H1 (cell line): ENCODE results near the gene OTOF. TPM values are rescaled to one million over a fixed set of nuclear protein-coding genes. Genes with fewer than 3 reads are reported as not detected.

Source experiments
- CTCF ChIA-PET: fragments of 300-600 bp; sonication (Branson Sonifier 250); formaldehyde crosslinking; loops from one replicate; lab custom pipeline; 2021; ENCODE audit not compliant: partially characterized antibody; lab: Charles Lee
- POLR2A ChIA-PET: fragments of 300-600 bp; sonication (Branson Sonifier 250); formaldehyde crosslinking; loops from one replicate; lab custom pipeline; 2021; ENCODE audit warnings: inconsistent platforms; ENCODE audit not compliant: partially characterized antibody; lab: Charles Lee
- DNase-seq, 2 experiments: peaks; one replicate each; pipeline versions ENCODE4 v3.0.0 to v3.0.0-alpha.2; 2010 to 2022; ENCODE audit warnings: low spot score in 2 of 2, low read depth in 1 of 2, mixed read lengths in 1 of 2
- FAIRE-seq: peaks from 2 replicates; lab custom pipeline; 2011; peaks lifted over from hg19 to GRCh38; lab: Jason Lieb, UNC
- H2AFZ ChIP-seq: 2 replicates; pipeline ENCODE4 v1.8.1; 2012; ENCODE audit warnings: low read length, inconsistent platforms
- H2AK5ac ChIP-seq: 2 replicates; pipeline ENCODE4 v1.6.1; 2013; ENCODE audit warnings: low read depth, low read length
- H2BK120ac ChIP-seq: replicated peaks from 2 replicates; pipeline ENCODE3; 2013; ENCODE audit warnings: low read depth, low read length, inconsistent platforms
- H2BK12ac ChIP-seq: 2 replicates; pipeline ENCODE4 v1.6.1; 2013; ENCODE audit warnings: low read depth, low read length
- H2BK15ac ChIP-seq: 2 replicates; pipeline ENCODE4 v1.6.1; 2013; ENCODE audit warnings: low read length
- H2BK20ac ChIP-seq: 2 replicates; pipeline ENCODE4 v1.6.1; 2013; ENCODE audit warnings: low read length
- H2BK5ac ChIP-seq: 2 replicates; pipeline ENCODE4 v1.6.1; 2013; ENCODE audit warnings: low read depth, low read length
- H3K14ac ChIP-seq: 2 replicates; pipeline ENCODE4 v1.6.1; 2013; ENCODE audit warnings: inconsistent platforms; ENCODE audit not compliant: insufficient read length
- H3K18ac ChIP-seq: 2 replicates; pipeline ENCODE4 v1.6.1; 2013; ENCODE audit warnings: low read length; ENCODE audit errors: extremely low read depth
- H3K23ac ChIP-seq: 2 replicates; pipeline ENCODE4 v1.6.1; 2013; ENCODE audit warnings: inconsistent platforms; ENCODE audit not compliant: insufficient read length
- H3K23me2 ChIP-seq: 2 replicates; pipeline ENCODE4 v1.6.1; 2013; ENCODE audit warnings: low read depth, low read length
- H3K27ac ChIP-seq: 2 replicates; pipeline ENCODE4 v1.6.1; 2011; ENCODE audit warnings: low read depth, low read length, inconsistent platforms
- H3K27me3 ChIP-seq, 4 experiments: replicated peaks in 1 of 4; 1 replicate in 1 of 4; 2 replicates in 3 of 4; pipeline versions ENCODE4 v1.6.1 to v1.8.1; 2011 to 2013; ENCODE audit warnings: low read length in 3 of 4, mild to moderate bottlenecking in 3 of 4, inconsistent platforms in 2 of 4, mixed read lengths in 2 of 4, moderate library complexity in 1 of 4; ENCODE audit not compliant: control insufficient read depth in 3 of 4, insufficient read depth in 3 of 4; ENCODE audit errors: extremely low read depth in 1 of 4
- H3K36me3 ChIP-seq, 4 experiments: 2 replicates each; pipeline versions ENCODE4 v1.6.1 to v1.8.1; 2011 to 2013; ENCODE audit warnings: mild to moderate bottlenecking in 4 of 4, low read length in 3 of 4, moderate library complexity in 2 of 4, control low read depth in 1 of 4, inconsistent platforms in 1 of 4; ENCODE audit not compliant: insufficient read depth in 4 of 4, control insufficient read depth in 2 of 4
- H3K4ac ChIP-seq: replicated peaks from 2 replicates; pipeline ENCODE3; 2013; ENCODE audit warnings: low read length, low read depth, mixed read lengths, inconsistent platforms; ENCODE audit not compliant: insufficient read length
- H3K4me1 ChIP-seq, 4 experiments: replicated peaks in 1 of 4; 1 replicate in 1 of 4; 2 replicates in 3 of 4; pipeline versions ENCODE4 v1.6.1 to v1.8.1; 2011 to 2013; ENCODE audit warnings: low read length in 3 of 4, inconsistent platforms in 2 of 4, mixed read lengths in 1 of 4; ENCODE audit not compliant: insufficient read depth in 4 of 4, control insufficient read depth in 3 of 4
- H3K4me2 ChIP-seq, 2 experiments: 2 replicates each; pipeline versions ENCODE4 v1.6.1 to v1.8.1; 2011 to 2013; ENCODE audit warnings: low read depth in 2 of 2, low read length in 2 of 2, control low read depth in 1 of 2, inconsistent platforms in 1 of 2, mild to moderate bottlenecking in 1 of 2; ENCODE audit not compliant: insufficient read depth in 1 of 2
- H3K4me3 ChIP-seq, 4 experiments: fragments of 200-600, 300-600 bp in 1 of 4; sonication (generic), shearing (Covaris generic), sonication (Bioruptor Twin) in 1 of 4; 2 replicates each; pipeline versions ENCODE4 v1.5.1 to v1.8.1; 2011 to 2016; ENCODE audit warnings: low read length in 4 of 4, low read depth in 3 of 4, control low read depth in 2 of 4, inconsistent platforms in 2 of 4, mild to moderate bottlenecking in 2 of 4, mixed read lengths in 1 of 4, moderate library complexity in 1 of 4; ENCODE audit not compliant: insufficient read depth in 2 of 4; ENCODE audit errors: extremely low read depth in 1 of 4
- H3K56ac ChIP-seq: replicated peaks from 2 replicates; pipeline ENCODE3; 2013; ENCODE audit warnings: low read depth, mild to moderate bottlenecking, mixed read lengths, low read length, inconsistent platforms; ENCODE audit not compliant: insufficient read length
- H3K79me1 ChIP-seq: 2 replicates; pipeline ENCODE4 v1.6.1; 2013; ENCODE audit warnings: low read depth, low read length, control low read depth
- H3K79me2 ChIP-seq, 2 experiments: 2 replicates each; pipeline versions ENCODE4 v1.6.1 to v1.8.1; 2012 to 2013; ENCODE audit warnings: low read length in 2 of 2, mild to moderate bottlenecking in 2 of 2, inconsistent platforms in 1 of 2; ENCODE audit not compliant: insufficient read depth in 2 of 2, control insufficient read depth in 1 of 2
- H3K9ac ChIP-seq, 4 experiments: replicated peaks in 1 of 4; 1 replicate in 1 of 4; 2 replicates in 3 of 4; pipeline versions ENCODE4 v1.6.1 to v1.8.1; 2011 to 2013; ENCODE audit warnings: low read depth in 3 of 4, low read length in 3 of 4, control low read depth in 2 of 4, mild to moderate bottlenecking in 2 of 4, moderate library complexity in 2 of 4, inconsistent platforms in 1 of 4; ENCODE audit errors: extremely low read depth in 1 of 4
- H3K9me3 ChIP-seq, 2 experiments: 2 replicates each; pipeline versions ENCODE4 v1.6.1 to v1.8.1; 2012 to 2013; ENCODE audit warnings: mild to moderate bottlenecking in 2 of 2, moderate library complexity in 2 of 2, control low read depth in 1 of 2, inconsistent platforms in 1 of 2, low read depth in 1 of 2, low read length in 1 of 2, mixed read lengths in 1 of 2; ENCODE audit not compliant: insufficient read depth in 2 of 2
- H4K20me1 ChIP-seq, 2 experiments: replicated peaks in 1 of 2; 2 replicates each; pipeline versions ENCODE3 to v1.8.1; 2011 to 2013; ENCODE audit warnings: inconsistent platforms in 2 of 2, low read length in 2 of 2, mild to moderate bottlenecking in 1 of 2; ENCODE audit not compliant: insufficient read depth in 2 of 2, control insufficient read depth in 1 of 2
- H4K5ac ChIP-seq: 2 replicates; pipeline ENCODE4 v1.6.1; 2013; ENCODE audit warnings: low read length, low read depth, mixed read lengths, inconsistent platforms; ENCODE audit not compliant: insufficient read length
- H4K8ac ChIP-seq: 2 replicates; pipeline ENCODE4 v1.8.0; 2013; ENCODE audit warnings: mild to moderate bottlenecking, moderate library complexity, low read length, inconsistent platforms; ENCODE audit not compliant: insufficient read depth; ENCODE audit errors: extremely low read depth
- H4K91ac ChIP-seq: replicated peaks from 2 replicates; pipeline ENCODE3; 2013; ENCODE audit warnings: low read length, mixed read lengths, inconsistent platforms; ENCODE audit not compliant: insufficient read length
- ATF2 ChIP-seq: IDR thresholded peaks from 2 replicates; pipeline ENCODE4 v1.6.1; 2012; ENCODE audit warnings: low read length, inconsistent platforms
- BCL11A ChIP-seq, 2 experiments: IDR thresholded peaks; one replicate each; pipeline ENCODE4 v1.6.1; 2011; ENCODE audit warnings: low read depth in 2 of 2, low read length in 2 of 2, mild to moderate bottlenecking in 2 of 2
- CBX5 ChIP-seq: fragments of 300-800, 300-1000 bp; sonication (generic); IDR thresholded peaks from 2 replicates; pipeline ENCODE4 v1.7.1; 2016; ENCODE audit warnings: antibody characterized with exemption, low read length, low read depth
- CTCF ChIP-seq, 3 experiments: IDR thresholded peaks; 1 replicate in 2 of 3; 2 replicates in 1 of 3; pipeline versions ENCODE4 v1.5.1 to v1.6.1; 2011; ENCODE audit warnings: low read length in 3 of 3, mild to moderate bottlenecking in 3 of 3, inconsistent platforms in 2 of 3, low read depth in 1 of 3, moderate library complexity in 1 of 3; ENCODE audit not compliant: insufficient read depth in 1 of 3; ENCODE audit errors: control extremely low read depth in 1 of 3
- HDAC2 ChIP-seq, 2 experiments: fragments of 300-600 bp in 1 of 2; sonication (generic) in 1 of 2; IDR thresholded peaks; 2 replicates each; pipeline ENCODE4 v1.6.1; 2011 to 2012; ENCODE audit warnings: low read depth in 2 of 2, low read length in 2 of 2, mild to moderate bottlenecking in 2 of 2, moderate library complexity in 2 of 2, borderline replicate concordance in 1 of 2, inconsistent platforms in 1 of 2
- SIN3A ChIP-seq, 2 experiments: IDR thresholded peaks in 1 of 2; conservative IDR thresholded peaks in 1 of 2; 2 replicates each; pipeline ENCODE4 v1.6.1; 2011 to 2012; ENCODE audit warnings: low read length in 2 of 2, improper control_type of control experiment in 1 of 2, low read depth in 1 of 2, mild to moderate bottlenecking in 1 of 2
- SIRT6 ChIP-seq: IDR thresholded peaks from one replicate; pipeline ENCODE4 v1.7.1; 2012; ENCODE audit warnings: low read length, inconsistent platforms
- SP1 ChIP-seq: IDR thresholded peaks from 2 replicates; pipeline ENCODE4 v1.6.1; 2011; ENCODE audit warnings: low read depth, low read length
- SP4 ChIP-seq: IDR thresholded peaks from 2 replicates; pipeline ENCODE4 v1.6.1; 2012; ENCODE audit warnings: low read length, inconsistent platforms
- TEAD4 ChIP-seq: IDR thresholded peaks from 2 replicates; pipeline ENCODE4 v1.6.1; 2012; ENCODE audit warnings: low read depth, low read length, inconsistent platforms, mixed read lengths
- WGBS, 2 experiments: shearing (Covaris generic) in 1 of 2; methylation state at CpG; one replicate each; pipeline versions ENCODE4 v1.1.6 to v1.1.7; 2013 to 2015; ENCODE audit warnings: low lambda C conversion rate in 2 of 2, mixed read lengths in 2 of 2, inconsistent platforms in 1 of 2, low coverage in 1 of 2, missing lambda C conversion rate in 1 of 2; ENCODE audit not compliant: insufficient replicate concordance in 2 of 2, insufficient coverage in 1 of 2, insufficient read length in 1 of 2; ENCODE audit errors: extremely low coverage in 1 of 2, missing lambda C conversion rate in 1 of 2; 5-methylcytosine and 5-hydroxymethylcytosine counted together
- polyA plus RNA-seq, 7 experiments: library from polyadenylated mRNA; depleted of rRNA in 3 of 7; stranded (reverse) in 5 of 7; unstranded in 2 of 7; fragments of >200 nt in 5 of 7; fragments of 200-250 nt in 2 of 7; gene quantifications; 1 replicate in 5 of 7; 2 replicates in 1 of 7; 4 replicates in 1 of 7; pipeline versions ENCODE4 v1.2.1 to v1.2.3, GENCODE V29; 2011 to 2013; ENCODE audit warnings: missing spikeins in 2 of 7, mixed read lengths in 2 of 7
- total RNA-seq: library from RNA; stranded (reverse); fragmentation: NEBNext Ultra II Directional; extraction: Animal tissue kit (Norgen Biotek cat#: 25700); gene quantifications from 2 replicates; pipeline ENCODE4 v1.2.1, GENCODE V29; 2021

Gene OTOF
- total and polyA plus RNA-seq, 2 of the 8 experiments (the other 6 are each of a cell fraction or from before 2014, with no cell fraction given): 0.06 TPM; not detected in 1

GRCh38 chr2:26515771-26516170, 37.8 kb upstream of the OTOF start:
- no peaks in the 10 kb centered on the region for H3K4me1 ChIP-seq
- H3K9ac ChIP-seq: no peak overlapping the region
- H3K18ac ChIP-seq: no peak overlapping the region
- H3K56ac ChIP-seq: no peak overlapping the region
- FAIRE-seq (no peak), DNase-seq (no peak)
- no peaks in the 10 kb centered on the region for H3K79me2 ChIP-seq
- no peaks in the 10 kb centered on the region for H3K9me3 ChIP-seq
- H3K14ac ChIP-seq: no peak overlapping the region
- no peak overlapping the region for H3K27ac ChIP-seq
- H2BK5ac ChIP-seq: no peak overlapping the region
- no peak overlapping the region for H2BK12ac ChIP-seq
- no peak overlapping the region for H2BK20ac ChIP-seq
- no peak overlapping the region for H4K5ac ChIP-seq
- H3K79me1 ChIP-seq: no peaks in the 10 kb centered on the region
- H2AK5ac ChIP-seq: no peak overlapping the region
- H3K23ac ChIP-seq: no peak overlapping the region
- no peaks in the 10 kb centered on the region for H3K27me3 ChIP-seq
- no peak overlapping the region for H3K4ac ChIP-seq
- no peak overlapping the region for H2BK120ac ChIP-seq
- no peak overlapping the region for H2BK15ac ChIP-seq
- H3K23me2 ChIP-seq: no peaks in the 10 kb centered on the region
- H4K8ac ChIP-seq: no peak overlapping the region
- no peaks in the 10 kb centered on the region for H3K36me3 ChIP-seq
- H3K4me2 ChIP-seq: no peak overlapping the region
- H4K91ac ChIP-seq: no peak overlapping the region
- POLR2A ChIA-PET: interaction anchor here (1.2 kb wide), 1 partner anchor 13 kb away, joined by 3 read pairs; no protein-coding TSS in a partner anchor
- H2AFZ ChIP-seq: no peak overlapping the region
- CTCF ChIA-PET: interaction anchor here (0.7 to 4.9 kb wide), 11 partner anchors 9 to 278 kb away, joined by 3 to 34 read pairs (median 5); no protein-coding TSS in a partner anchor
- no peaks in the 10 kb centered on the region for H4K20me1 ChIP-seq
- no peak overlapping the region for H3K4me3 ChIP-seq
- 85% methylated on average over 5 of the region's 5 CpGs; no CpG with 5 or more reads in 1 of the 2 experiments for WGBS, 2 experiments
- no peak for TF ChIP-seq ATF2
- no peak for TF ChIP-seq SIN3A (conservative IDR thresholded peaks at IDR 0.05 in 1 of 2, IDR thresholded peaks at IDR 0.05 in 1 of 2; ENCODE audit: low read depth in 1 of 2, low read length in 2 of 2)
- no peak for TF ChIP-seq SP1
- TF ChIP-seq CBX5: no peak
- no peak for TF ChIP-seq BCL11A (IDR thresholded peaks at IDR 0.05; ENCODE audit: low read depth in 2 of 2, low read length in 2 of 2)
- TF ChIP-seq TEAD4: no peak
- TF ChIP-seq SP4: no peak
- TF ChIP-seq HDAC2 (IDR thresholded peaks at IDR 0.05; ENCODE audit: borderline replicate concordance in 1 of 2, low read depth in 2 of 2, low read length in 2 of 2): no peak
- no peak for TF ChIP-seq CTCF (IDR thresholded peaks at IDR 0.05; ENCODE audit: control extremely low read depth in 1 of 3, insufficient read depth in 1 of 3, low read depth in 1 of 3, low read length in 3 of 3)
- TF ChIP-seq SIRT6: no peak
